ENCODE measurements around the gene MTMR3. TPM values are rescaled to one million over a fixed set of nuclear protein-coding genes. Genes with fewer than 3 reads are reported as not detected.

The MTMR3 gene
- total RNA-seq, 1 donor from 2014 or later = 30.3 TPM

- Histone ChIP-seq H3K4me3 (ENCODE audit: low read depth, low read length) (no peak overlapping the region), H3K36me3 (ENCODE audit: control insufficient read depth, insufficient read depth, low read length) (no peaks in the 10 kb centered on the region), H3K27me3 (ENCODE audit: control insufficient read depth, insufficient read depth, low read length) (no peaks in the 10 kb centered on the region)
- FAIRE-seq (no peak), DNase-seq (ENCODE audit: low read depth) (no peak)
- no peak for TF ChIP-seq CTCF (IDR thresholded peaks at IDR 0.05; ENCODE audit: insufficient read depth, low read length, severe bottlenecking)
Observed at GRCh38 chr22:29937940-29938693, 55.1 kb downstream of the MTMR3 start.

- no peak for TF ChIP-seq CTCF (IDR thresholded peaks at IDR 0.05; ENCODE audit: insufficient read depth, low read length, severe bottlenecking)
- no peak for FAIRE-seq
- no peaks in the 10 kb centered on the region for H3K27me3 ChIP-seq (ENCODE audit: control insufficient read depth, insufficient read depth, low read length)
Observed at GRCh38 chr22:29940526-29940925, 57.6 kb downstream of the MTMR3 start.

GRCh38 chr22:29944339-29944738, 61.4 kb downstream of the MTMR3 start:
- TF ChIP-seq CTCF (IDR thresholded peaks at IDR 0.05; ENCODE audit: insufficient read depth, low read length, severe bottlenecking) = no peak
- DNase-seq (ENCODE audit: low read depth) (no peak), FAIRE-seq (no peak)
- no peaks in the 10 kb centered on the region for H3K36me3 ChIP-seq (ENCODE audit: control insufficient read depth, insufficient read depth, low read length)
- no peaks in the 10 kb centered on the region for H3K27me3 ChIP-seq (ENCODE audit: control insufficient read depth, insufficient read depth, low read length)
- H3K4me3 ChIP-seq (ENCODE audit: low read depth, low read length) = no peak overlapping the region

More at GRCh38 chr22:29940526-29940925, 57.6 kb downstream of the MTMR3 start:
- DNase-seq (ENCODE audit: low read depth) = no peak
- Histone ChIP-seq H3K36me3 (ENCODE audit: control insufficient read depth, insufficient read depth, low read length) (no peaks in the 10 kb centered on the region), H3K4me3 (ENCODE audit: low read depth, low read length) (no peak overlapping the region)

GRCh38 chr22:29945435-29945834, 62.5 kb downstream of the MTMR3 start:
- no peak for TF ChIP-seq CTCF (IDR thresholded peaks at IDR 0.05; ENCODE audit: insufficient read depth, low read length, severe bottlenecking)
- no peak for DNase-seq (ENCODE audit: low read depth)
- Histone ChIP-seq H3K27me3 (ENCODE audit: control insufficient read depth, insufficient read depth, low read length) (no peaks in the 10 kb centered on the region), H3K4me3 (ENCODE audit: low read depth, low read length) (no peak overlapping the region), H3K36me3 (ENCODE audit: control insufficient read depth, insufficient read depth, low read length) (no peaks in the 10 kb centered on the region)
- FAIRE-seq = no peak

GRCh38 chr22:29946220-29946619, 63.2 kb downstream of the MTMR3 start:
- Histone ChIP-seq H3K36me3 (ENCODE audit: control insufficient read depth, insufficient read depth, low read length) (no peaks in the 10 kb centered on the region), H3K27me3 (ENCODE audit: control insufficient read depth, insufficient read depth, low read length) (no peaks in the 10 kb centered on the region), H3K4me3 (ENCODE audit: low read depth, low read length) (no peak overlapping the region)
- no peak for TF ChIP-seq CTCF (IDR thresholded peaks at IDR 0.05; ENCODE audit: insufficient read depth, low read length, severe bottlenecking)
- DNase-seq (ENCODE audit: low read depth) (no peak), FAIRE-seq (no peak)
